ENCODE data around the gene E2F6.

Gene E2F6

GRCh38 chr2:11437602-11438001, 28.4 kb downstream of the E2F6 start:
- TF ChIP-seq CTCF (IDR thresholded peaks at IDR 0.05; ENCODE audit: low read depth, low read length) = no peak
- no peak overlapping the region for H3K4me3 ChIP-seq (ENCODE audit: low read depth, low read length)

GRCh38 chr2:11435036-11435435, 30.9 kb downstream of the E2F6 start:
- H3K4me3 ChIP-seq (ENCODE audit: low read depth, low read length) = no peak overlapping the region
- no peak for TF ChIP-seq CTCF (IDR thresholded peaks at IDR 0.05; ENCODE audit: low read depth, low read length)

- TF ChIP-seq CTCF (IDR thresholded peaks at IDR 0.05; ENCODE audit: low read depth, low read length) = no peak
- no peak overlapping the region for H3K4me3 ChIP-seq (ENCODE audit: low read depth, low read length)
Measured at GRCh38 chr2:11434443-11434842, 31.5 kb downstream of the E2F6 start.

- no peak overlapping the region for H3K4me3 ChIP-seq (ENCODE audit: low read depth, low read length)
Measured at GRCh38 chr2:11433822-11434221, 32.1 kb downstream of the E2F6 start.

GRCh38 chr2:11430729-11431128, 35.2 kb downstream of the E2F6 start:
- no peak for TF ChIP-seq CTCF (IDR thresholded peaks at IDR 0.05; ENCODE audit: low read depth, low read length)
- H3K4me3 ChIP-seq (ENCODE audit: low read depth, low read length) = no peak overlapping the region

More at GRCh38 chr2:11433822-11434221, 32.1 kb downstream of the E2F6 start:
- no peak for TF ChIP-seq CTCF (IDR thresholded peaks at IDR 0.05; ENCODE audit: low read depth, low read length)

GRCh38 chr2:11427224-11427623, 38.7 kb downstream of the E2F6 start:
- TF ChIP-seq CTCF (IDR thresholded peaks at IDR 0.05; ENCODE audit: low read depth, low read length) = no peak
- H3K4me3 ChIP-seq (ENCODE audit: low read depth, low read length) = no peak overlapping the region

- no peak overlapping the region for H3K4me3 ChIP-seq (ENCODE audit: low read depth, low read length)
- no peak for TF ChIP-seq CTCF (IDR thresholded peaks at IDR 0.05; ENCODE audit: low read depth, low read length)
Measured at GRCh38 chr2:11422901-11423435, 43.0 kb downstream of the E2F6 start.
